Astrocyte (in vitro differentiated cells and primary cell): Measurements from ENCODE around the gene XYLB. TPM values are rescaled to one million over a fixed set of nuclear protein-coding genes. Genes with fewer than 3 reads are reported as not detected.

Experiments used
- DNase-seq: peaks from one replicate; pipeline ENCODE4 v3.0.0-alpha.2; 2010; ENCODE audit warnings: low read depth
- FAIRE-seq: peaks from 2 replicates; lab custom pipeline; 2011; peaks lifted over from hg19 to GRCh38; lab: Jason Lieb, UNC
- H2AFZ ChIP-seq: 2 replicates; pipeline ENCODE4 v1.6.0; 2012; ENCODE audit warnings: low read depth, low read length, inconsistent platforms
- H3K27ac ChIP-seq: 2 replicates; pipeline ENCODE4 v1.5.1; 2011; ENCODE audit warnings: low read depth, low read length, inconsistent platforms
- H3K27me3 ChIP-seq: 2 replicates; pipeline ENCODE4 v1.6.0; 2011; ENCODE audit warnings: low read length, inconsistent platforms; ENCODE audit not compliant: insufficient read depth
- H3K36me3 ChIP-seq: 2 replicates; pipeline ENCODE4 v1.5.1; 2011; ENCODE audit warnings: low read length, inconsistent platforms; ENCODE audit not compliant: insufficient read depth
- H3K4me1 ChIP-seq: 2 replicates; pipeline ENCODE4 v1.5.1; 2011; ENCODE audit warnings: low read length, inconsistent platforms; ENCODE audit not compliant: insufficient read depth
- H3K4me2 ChIP-seq: 2 replicates; pipeline ENCODE4 v1.6.0; 2012; ENCODE audit warnings: low read length, inconsistent platforms
- H3K4me3 ChIP-seq: 2 replicates; pipeline ENCODE4 v1.5.1; 2011; ENCODE audit warnings: low read depth, mild to moderate bottlenecking, low read length, inconsistent platforms; ENCODE audit not compliant: insufficient read depth
- H3K79me2 ChIP-seq: 2 replicates; pipeline ENCODE4 v1.6.0; 2012; ENCODE audit warnings: mild to moderate bottlenecking, low read length, inconsistent platforms; ENCODE audit not compliant: insufficient read depth
- H3K9ac ChIP-seq: 2 replicates; pipeline ENCODE4 v1.6.0; 2012; ENCODE audit warnings: mild to moderate bottlenecking, low read length, inconsistent platforms
- H3K9me3 ChIP-seq: 2 replicates; pipeline ENCODE4 v1.5.1; 2012; ENCODE audit warnings: low read depth, mild to moderate bottlenecking, low read length, inconsistent platforms; ENCODE audit not compliant: insufficient read depth
- H4K20me1 ChIP-seq: 2 replicates; pipeline ENCODE4 v1.6.0; 2012; ENCODE audit warnings: low read length, inconsistent platforms; ENCODE audit not compliant: insufficient read depth
- H3K27ac Mint-ChIP-seq: one replicate; pipeline ENCODE4 v1.8.0; 2021; ENCODE audit warnings: mild to moderate bottlenecking, mixed read lengths; ENCODE audit not compliant: unreplicated experiment
- H3K27me3 Mint-ChIP-seq: one replicate; pipeline ENCODE4 v1.8.0; 2021; ENCODE audit warnings: low read depth, mixed read lengths; ENCODE audit not compliant: unreplicated experiment
- H3K36me3 Mint-ChIP-seq: one replicate; pipeline ENCODE4 v1.8.0; 2021; ENCODE audit warnings: low read depth, mixed read lengths; ENCODE audit not compliant: unreplicated experiment
- H3K4me1 Mint-ChIP-seq: one replicate; pipeline ENCODE4 v1.8.0; 2021; ENCODE audit warnings: low read depth, mixed read lengths; ENCODE audit not compliant: unreplicated experiment
- H3K4me3 Mint-ChIP-seq: one replicate; pipeline ENCODE4 v1.8.0; 2021; ENCODE audit warnings: mild to moderate bottlenecking, moderate library complexity, mixed read lengths; ENCODE audit not compliant: unreplicated experiment
- H3K9me3 Mint-ChIP-seq: one replicate; pipeline ENCODE4 v1.8.0; 2021; ENCODE audit warnings: mild to moderate bottlenecking, mixed read lengths; ENCODE audit not compliant: unreplicated experiment
- CTCF ChIP-seq: IDR thresholded peaks from 2 replicates; pipeline ENCODE4 v1.5.1; 2011; ENCODE audit warnings: low read depth, mild to moderate bottlenecking, inconsistent platforms, low read length, moderate library complexity; ENCODE audit not compliant: insufficient read depth
- EZH2 ChIP-seq: IDR thresholded peaks from 2 replicates; pipeline ENCODE4 v1.6.1; 2012; ENCODE audit warnings: mild to moderate bottlenecking, low read length, inconsistent platforms; ENCODE audit not compliant: insufficient read depth
- total RNA-seq: library from RNA; stranded (reverse); gene quantifications from 2 replicates; pipeline ENCODE4 v1.2.1, GENCODE V29; 2021

XYLB gene
- total RNA-seq, 1 donor from 2014 or later = 2.3 TPM

- Histone ChIP-seq H3K27me3 (no peaks in the 10 kb centered on the region), H3K27ac (no peak overlapping the region), H3K79me2 (no peaks in the 10 kb centered on the region), H3K36me3 (no peaks in the 10 kb centered on the region), H4K20me1 (no peaks in the 10 kb centered on the region), H3K9me3 (no peaks in the 10 kb centered on the region), H3K4me1 (no peaks in the 10 kb centered on the region), H3K9ac (no peak overlapping the region), H2AFZ (no peak overlapping the region), H3K4me3 (no peak overlapping the region), H3K4me2 (no peak overlapping the region)
- DNase-seq (no peak), FAIRE-seq (no peak)
- Mint-ChIP-seq H3K27ac (no peak overlapping the region), H3K4me1 (no peaks in the 10 kb centered on the region), H3K27me3 (peaks cover 33% of the 10 kb centered on the region), H3K9me3 (peaks cover 13% of the 10 kb centered on the region), H3K36me3 (peaks cover 22% of the 10 kb centered on the region), H3K4me3 (no peak overlapping the region)
- TF ChIP-seq EZH2 (no peak), CTCF (no peak)
These were observed 38.1 kb upstream of the XYLB start for GRCh38 chr3:38308456-38308855.

GRCh38 chr3:38311476-38311875 lies 35.1 kb upstream of the XYLB start:
- Mint-ChIP-seq H3K4me1 (no peaks in the 10 kb centered on the region), H3K27me3 (peaks cover 35% of the 10 kb centered on the region), H3K4me3 (no peak overlapping the region), H3K9me3 (peaks cover 11% of the 10 kb centered on the region), H3K36me3 (peaks cover 31% of the 10 kb centered on the region), H3K27ac (no peak overlapping the region)
- Histone ChIP-seq H3K4me3 (no peak overlapping the region), H3K9ac (no peak overlapping the region), H3K9me3 (no peaks in the 10 kb centered on the region), H3K4me1 (no peaks in the 10 kb centered on the region), H3K27me3 (no peaks in the 10 kb centered on the region), H3K36me3 (no peaks in the 10 kb centered on the region), H3K4me2 (no peak overlapping the region), H3K79me2 (no peaks in the 10 kb centered on the region), H4K20me1 (no peaks in the 10 kb centered on the region), H2AFZ (no peak overlapping the region), H3K27ac (no peak overlapping the region)
- DNase-seq (no peak), FAIRE-seq (no peak)
- no peak for TF ChIP-seq EZH2
- TF ChIP-seq CTCF = no peak

- Histone ChIP-seq H3K4me1 (no peaks in the 10 kb centered on the region), H3K27ac (no peak overlapping the region), H3K9ac (no peak overlapping the region), H3K79me2 (no peaks in the 10 kb centered on the region), H3K4me2 (no peak overlapping the region), H3K36me3 (no peaks in the 10 kb centered on the region), H4K20me1 (no peaks in the 10 kb centered on the region), H3K9me3 (no peaks in the 10 kb centered on the region), H2AFZ (no peak overlapping the region), H3K27me3 (no peaks in the 10 kb centered on the region), H3K4me3 (no peak overlapping the region)
- peaks cover 11% of the 10 kb centered on the region for H3K9me3 Mint-ChIP-seq
- no peaks in the 10 kb centered on the region for H3K4me1 Mint-ChIP-seq
- TF ChIP-seq EZH2 (no peak), CTCF (no peak)
- no peak for FAIRE-seq
- H3K27me3 Mint-ChIP-seq = peaks cover 35% of the 10 kb centered on the region
- no peak overlapping the region for H3K4me3 Mint-ChIP-seq
- H3K36me3 Mint-ChIP-seq = peaks cover 31% of the 10 kb centered on the region
- no peak for DNase-seq
- H3K27ac Mint-ChIP-seq = no peak overlapping the region
These were observed 34.6 kb upstream of the XYLB start for GRCh38 chr3:38311941-38312340.
